GM06990 (cell line): ENCODE data around the gene BIN1.

Experiments used
- DNase-seq: peaks from one replicate; pipeline ENCODE4 v3.0.0-alpha.2; 2011; ENCODE audit not compliant: insufficient read length; ENCODE audit errors: extremely low read depth
- H3K27me3 ChIP-seq: replicated peaks from 2 replicates; pipeline ENCODE4 v1.6.0; 2011; ENCODE audit warnings: low read length; ENCODE audit not compliant: control insufficient read depth, insufficient read depth
- H3K36me3 ChIP-seq: 2 replicates; pipeline ENCODE4 v1.5.1; 2011; ENCODE audit warnings: low read length; ENCODE audit not compliant: control insufficient read depth, insufficient read depth
- H3K4me3 ChIP-seq: replicated peaks from 2 replicates; pipeline ENCODE4 v1.5.1; 2011; ENCODE audit warnings: low read depth, mild to moderate bottlenecking, control low read depth, low read length
- CTCF ChIP-seq: IDR thresholded peaks from 2 replicates; pipeline ENCODE4 v1.5.1; 2011; ENCODE audit warnings: low read length, control low read depth, mild to moderate bottlenecking, inconsistent platforms; ENCODE audit not compliant: insufficient read depth, poor library complexity, severe bottlenecking

Gene BIN1

DNA sequence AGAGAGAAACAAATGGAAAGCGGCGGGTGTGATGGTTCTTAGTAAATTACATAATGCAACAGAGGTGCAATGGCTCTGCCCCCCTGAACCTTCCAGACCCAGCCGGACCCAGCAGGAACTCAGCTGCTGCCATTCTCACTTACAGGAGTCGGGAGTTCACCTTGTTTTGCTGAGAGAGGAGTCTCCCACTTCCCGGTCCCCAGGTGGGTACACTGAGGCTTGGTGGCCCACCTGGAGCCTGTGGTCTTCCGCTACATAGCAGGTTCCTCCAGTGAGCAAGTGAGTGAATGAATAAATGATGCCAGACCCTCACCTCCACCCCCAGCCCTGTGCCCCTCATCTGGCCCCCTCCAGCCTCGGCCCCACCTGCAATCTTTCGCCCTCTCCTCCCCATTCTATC is 11.2 kb downstream of the BIN1 start:
- no peak for TF ChIP-seq CTCF
- no peak for DNase-seq
- no peak overlapping the region for H3K4me3 ChIP-seq
- no peaks in the 10 kb centered on the region for H3K36me3 ChIP-seq
- H3K27me3 ChIP-seq: no peaks in the 10 kb centered on the region

DNA sequence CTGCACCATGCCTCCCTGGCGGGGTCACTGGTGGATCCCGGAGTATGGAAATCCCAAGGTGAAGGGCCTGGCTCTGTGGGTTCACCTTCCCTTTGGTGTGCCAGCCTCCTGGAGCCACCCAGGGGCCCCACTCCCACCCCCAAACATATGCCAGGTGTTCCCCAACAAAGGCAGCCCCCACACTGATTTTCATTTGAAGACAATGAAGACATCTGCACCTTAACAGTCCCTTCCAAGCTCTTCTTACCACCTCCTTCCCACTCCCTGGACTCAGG is 11.7 kb downstream of the BIN1 start:
- no peak for DNase-seq
- no peak for TF ChIP-seq CTCF
- no peaks in the 10 kb centered on the region for H3K36me3 ChIP-seq
- no peaks in the 10 kb centered on the region for H3K27me3 ChIP-seq
- no peak overlapping the region for H3K4me3 ChIP-seq

DNA sequence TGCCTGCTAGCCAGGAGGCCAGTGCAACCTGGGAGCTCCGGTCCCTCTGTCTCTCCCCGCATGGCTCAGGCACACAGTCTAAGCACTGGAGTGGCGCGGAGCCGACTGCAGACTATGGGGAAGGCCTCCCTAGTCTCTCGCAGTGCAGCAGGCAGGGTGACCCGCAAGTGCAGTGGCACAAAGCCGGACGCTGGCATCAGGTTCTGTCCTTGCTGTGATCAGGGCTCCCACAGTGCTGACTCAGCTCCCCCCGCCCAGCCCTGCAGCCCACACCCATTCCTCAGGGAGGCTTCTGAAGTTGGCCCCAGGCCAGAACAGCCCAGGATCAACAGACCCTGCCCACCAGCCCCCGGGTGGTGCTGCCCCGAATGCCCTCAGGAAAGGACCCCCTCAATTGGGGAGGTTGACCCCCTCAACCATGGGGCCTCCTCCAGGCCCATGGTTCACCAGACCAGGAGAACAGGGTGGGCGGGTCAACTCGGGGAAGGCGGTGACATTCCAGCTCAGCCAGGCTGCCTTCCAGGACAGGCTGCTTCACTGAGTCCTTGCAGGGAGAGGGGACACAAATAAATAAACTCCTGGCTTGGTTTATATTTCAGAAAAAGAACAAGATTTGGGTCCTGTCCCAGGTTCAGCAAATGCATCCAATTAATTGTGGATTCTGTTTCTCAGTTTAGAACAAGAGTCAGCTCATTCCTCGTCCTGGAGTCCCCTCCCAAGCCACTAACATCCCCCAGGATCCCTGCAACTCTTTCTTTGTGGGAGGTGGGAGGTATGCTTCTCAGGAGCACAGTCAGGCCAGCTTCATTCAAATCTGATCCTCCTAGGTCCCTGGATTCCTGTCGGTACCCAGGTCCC is 12.2 kb downstream of the BIN1 start:
- DNase-seq: no peak
- Histone ChIP-seq H3K36me3 (no peaks in the 10 kb centered on the region), H3K4me3 (no peak overlapping the region), H3K27me3 (no peaks in the 10 kb centered on the region)
- TF ChIP-seq CTCF: no peak

- no peak for DNase-seq
- Histone ChIP-seq H3K4me3 (no peak overlapping the region), H3K27me3 (no peaks in the 10 kb centered on the region), H3K36me3 (no peaks in the 10 kb centered on the region)
- no peak for TF ChIP-seq CTCF
These were observed 13.2 kb downstream of the BIN1 start for GRCh38 chr2:127093648-127094210.

DNA sequence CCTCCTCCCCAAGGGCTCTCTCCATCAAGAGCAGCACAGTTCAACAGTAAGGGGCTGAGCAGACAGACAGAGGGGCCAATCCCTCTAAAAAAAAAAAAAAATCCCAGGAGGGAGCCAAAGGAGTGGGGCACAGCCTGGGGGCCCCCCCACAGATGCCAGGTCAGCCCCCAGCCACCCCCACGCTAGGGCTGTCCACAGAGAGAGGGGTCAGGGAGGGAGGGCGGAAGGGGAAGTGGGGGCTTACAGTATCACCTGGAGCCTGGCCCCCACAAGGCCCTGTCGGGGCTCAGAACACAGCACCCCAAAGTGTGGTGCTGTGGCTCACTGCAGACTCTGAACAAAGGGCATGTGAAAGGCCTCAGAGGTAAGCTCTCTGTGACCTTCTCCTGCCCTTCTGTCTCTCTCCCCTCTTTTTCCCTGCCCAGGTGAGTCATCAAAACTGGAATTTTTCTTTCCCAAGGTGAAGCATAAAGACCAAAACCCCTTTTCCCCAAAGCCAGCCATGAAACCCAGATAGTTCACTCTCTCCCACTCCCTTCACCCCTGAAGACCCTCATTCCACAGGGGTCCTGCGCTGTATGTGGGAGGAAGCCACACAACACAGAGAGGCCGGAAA is 13.9 kb downstream of the BIN1 start:
- Histone ChIP-seq H3K4me3 (no peak overlapping the region), H3K27me3 (no peaks in the 10 kb centered on the region), H3K36me3 (no peaks in the 10 kb centered on the region)
- no peak for TF ChIP-seq CTCF
- DNase-seq: no peak
